GM18909 (cell line): ENCODE results near the gene UBAC2.
"Not testable (repeated sequence)": the region's sequence is repeated elsewhere in the genome, so short reads cannot be mapped to it uniquely, and the experiment has no call there.

Experiments used
- ATAC-seq: cut with Tn5 transposase; IDR thresholded peaks from one replicate; pipeline ENCODE4 v1.9.1; 2021; ENCODE audit warnings: mild to moderate bottlenecking; ENCODE audit not compliant: unreplicated experiment, poor library complexity

The UBAC2 gene

DNA sequence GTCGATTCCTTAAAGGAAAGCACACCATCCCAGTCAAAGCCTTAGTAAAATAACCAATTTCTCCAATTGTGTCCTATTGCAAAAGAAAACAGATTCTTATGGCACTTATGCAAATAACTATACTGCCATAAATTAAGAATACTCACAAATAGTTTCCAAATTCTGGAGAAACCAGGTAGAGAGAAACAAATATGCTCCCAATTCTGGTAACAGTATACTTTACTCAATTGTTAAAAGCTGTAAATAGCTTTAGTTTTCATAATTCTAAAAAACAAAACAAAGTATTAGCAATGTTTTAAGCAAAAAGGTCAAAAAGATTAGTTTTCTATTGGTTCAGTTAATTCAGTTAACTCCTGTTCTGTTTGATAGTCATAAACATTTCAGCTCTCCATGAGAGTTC, 18.2 kb upstream of the UBAC2 start:
- ATAC-seq, result no peak

DNA sequence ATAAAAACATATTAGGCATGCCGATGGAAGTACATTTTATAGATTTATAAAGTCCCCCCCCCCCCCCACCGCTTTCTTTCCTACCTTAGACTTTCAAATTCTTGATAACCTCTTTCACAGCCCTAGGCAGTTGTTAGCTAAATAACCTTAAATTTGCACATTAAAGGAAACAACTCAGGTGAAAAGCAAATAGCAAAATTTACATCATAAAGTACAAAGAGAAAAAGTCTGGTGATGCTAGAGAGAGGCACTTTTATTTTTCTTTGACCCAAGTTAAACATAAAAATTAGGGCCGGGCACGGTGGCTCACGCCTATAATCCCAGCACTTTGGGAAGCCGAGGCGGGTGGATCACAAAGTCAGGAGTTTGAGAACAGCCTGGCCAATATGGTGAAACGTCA, 15.0 kb upstream of the UBAC2 start:
- no peak for ATAC-seq

DNA sequence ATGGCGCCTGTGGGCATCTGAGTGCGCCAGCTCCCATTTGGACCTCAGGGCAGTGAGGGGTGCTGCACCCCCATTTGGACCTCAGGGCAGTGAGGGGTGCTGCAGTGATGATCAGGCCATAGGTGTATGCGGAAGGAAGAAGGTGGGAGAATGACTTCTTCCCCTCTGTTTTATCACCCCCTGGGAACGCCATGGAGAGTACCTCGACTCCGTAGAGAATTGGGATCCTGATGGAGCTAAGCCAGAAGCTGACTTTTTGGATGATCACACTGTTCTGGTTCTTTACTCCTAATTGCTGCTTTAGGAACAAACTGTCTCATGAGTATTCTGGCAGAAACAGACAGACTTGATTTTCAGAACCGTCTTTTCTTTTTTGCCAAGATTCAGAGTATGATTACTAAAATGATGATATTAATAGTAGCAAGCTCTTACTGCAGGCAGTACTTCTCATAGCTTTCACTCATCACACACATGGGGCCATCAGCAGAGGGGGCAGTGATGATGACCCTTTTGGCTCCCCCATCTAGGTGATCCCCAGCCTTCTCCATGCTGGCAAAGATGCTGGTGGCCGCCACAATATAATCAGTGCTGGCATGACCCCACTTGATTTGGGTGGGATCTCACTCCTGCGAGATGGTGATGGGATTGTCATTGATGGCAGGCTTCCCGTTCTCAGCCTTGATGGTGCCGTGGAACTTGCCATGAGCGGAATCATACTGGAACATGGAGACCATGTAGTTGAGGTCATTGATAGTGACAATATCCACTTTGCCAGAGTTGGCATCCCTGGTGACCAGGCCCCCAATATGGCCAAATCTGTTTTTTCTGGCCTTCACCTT, 10.3 kb upstream of the UBAC2 start:
- no peak for ATAC-seq

DNA sequence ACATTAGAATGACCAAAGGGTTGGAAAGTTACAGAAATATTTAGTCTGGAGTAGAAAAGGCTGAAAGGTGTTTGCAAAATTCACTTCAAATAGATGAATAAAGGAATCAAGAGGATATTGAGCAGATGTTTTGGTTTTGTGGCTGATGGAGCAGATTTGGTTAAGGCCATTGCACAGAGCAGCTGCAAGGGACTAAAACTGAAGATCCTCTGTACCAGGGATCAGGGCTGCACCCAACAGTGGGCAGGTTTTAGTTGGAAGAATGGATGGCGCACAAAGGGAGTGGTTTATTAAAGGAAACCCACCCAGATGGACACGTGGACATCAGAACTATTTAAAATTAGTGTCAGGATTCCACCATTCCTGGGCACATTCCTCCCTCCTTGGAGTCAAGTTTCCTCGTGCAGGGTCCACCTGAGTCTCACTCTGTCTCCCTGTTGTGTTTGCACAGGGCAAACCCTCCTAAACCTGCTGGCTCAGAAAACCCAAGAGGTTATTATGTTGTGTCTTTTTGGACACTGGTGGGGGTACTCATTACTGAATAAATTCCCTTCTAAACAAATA, 9.2 kb upstream of the UBAC2 start:
- no peak for ATAC-seq

DNA sequence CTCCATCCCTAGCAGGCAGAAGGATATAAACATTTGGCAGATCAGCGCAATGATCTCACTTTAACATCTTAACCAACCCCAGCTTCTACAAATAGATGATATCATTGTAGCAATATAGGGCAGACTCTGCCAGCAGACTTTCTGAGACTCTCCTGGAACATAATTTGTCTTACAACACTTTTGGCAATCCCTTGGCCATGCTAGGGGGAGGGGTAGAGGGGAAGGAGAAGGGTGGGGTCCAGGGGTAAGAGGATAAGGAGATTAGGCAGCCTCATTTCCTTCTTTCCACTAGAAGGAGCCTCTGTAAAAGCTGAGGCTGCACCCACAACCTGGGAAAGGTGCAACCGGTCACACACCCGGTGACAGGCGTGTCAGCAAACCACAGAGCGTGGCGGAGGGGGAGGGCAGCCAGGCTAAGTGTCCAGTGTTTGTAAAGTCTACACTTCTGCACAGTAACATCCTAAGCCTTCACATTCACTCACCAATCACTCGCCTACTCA, 8.7 kb upstream of the UBAC2 start:
- no peak for ATAC-seq

DNA sequence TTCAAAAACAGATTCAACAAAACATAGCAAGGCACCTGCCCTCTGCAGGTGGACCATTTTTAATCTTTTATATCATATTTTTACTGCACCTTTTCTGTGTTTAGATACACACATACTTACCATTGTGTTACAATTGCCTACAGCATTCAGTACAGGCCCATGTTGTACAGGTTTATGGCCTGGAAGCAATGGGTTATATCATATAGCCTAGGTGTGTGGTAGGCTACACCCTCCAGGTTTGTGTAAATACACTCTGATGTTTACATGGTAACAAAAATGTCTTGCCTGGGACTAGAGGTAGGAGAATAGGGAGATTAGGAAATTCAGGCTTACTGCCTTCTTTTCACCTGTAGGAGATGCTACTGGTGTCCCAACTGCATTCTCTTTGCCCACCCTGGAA, 8.2 kb upstream of the UBAC2 start:
- no peak for ATAC-seq

DNA sequence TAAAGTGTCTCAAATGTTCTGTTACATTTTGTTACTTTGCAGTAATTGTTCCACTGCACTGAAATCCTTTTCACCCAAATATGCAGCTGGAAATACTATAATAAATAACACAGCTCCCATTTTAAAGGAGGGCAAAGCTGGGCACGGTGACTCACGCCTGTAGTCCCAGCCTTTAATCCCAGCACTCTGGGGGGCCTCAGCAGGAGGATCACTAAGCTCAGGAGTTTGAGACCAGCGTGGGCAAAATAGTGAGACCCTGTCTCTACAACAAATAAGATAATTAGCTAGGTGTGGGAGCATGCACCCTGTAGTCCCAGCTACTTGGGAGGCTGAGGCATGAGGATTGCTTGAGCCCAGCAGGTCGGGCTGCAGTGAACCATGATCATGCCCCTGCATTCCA, 7.5 kb upstream of the UBAC2 start:
- no peak for ATAC-seq

DNA sequence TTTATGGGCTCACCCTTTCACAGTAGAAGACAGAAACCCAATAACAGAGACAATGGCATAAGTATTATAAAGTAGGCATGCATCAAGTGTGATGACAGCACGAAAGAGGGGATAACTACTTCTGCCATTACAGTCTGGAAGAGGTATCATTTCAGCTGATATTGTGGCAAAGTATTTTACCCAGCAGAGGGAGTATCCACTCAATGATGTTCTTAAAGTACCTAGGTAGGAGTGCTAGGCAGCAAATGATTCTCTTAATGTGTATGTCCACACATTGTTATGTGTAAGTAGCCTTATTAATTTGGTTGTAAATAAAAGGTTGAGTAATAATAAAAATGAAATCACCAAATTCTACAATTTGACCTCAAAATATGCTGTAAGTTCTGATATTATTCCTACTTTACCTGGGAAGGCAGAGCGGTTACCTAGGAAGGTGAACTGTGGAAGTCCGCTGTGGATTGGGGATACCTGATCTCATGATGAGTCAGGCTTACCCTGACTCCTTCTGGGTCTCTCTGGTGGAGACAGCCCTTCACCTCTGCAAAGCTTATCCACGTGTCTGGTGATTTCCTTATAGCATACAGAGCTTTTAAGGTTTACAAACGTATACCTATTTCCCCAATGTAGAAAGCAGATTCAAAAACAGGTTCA, 4.1 kb upstream of the UBAC2 start:
- ATAC-seq, result no peak

DNA sequence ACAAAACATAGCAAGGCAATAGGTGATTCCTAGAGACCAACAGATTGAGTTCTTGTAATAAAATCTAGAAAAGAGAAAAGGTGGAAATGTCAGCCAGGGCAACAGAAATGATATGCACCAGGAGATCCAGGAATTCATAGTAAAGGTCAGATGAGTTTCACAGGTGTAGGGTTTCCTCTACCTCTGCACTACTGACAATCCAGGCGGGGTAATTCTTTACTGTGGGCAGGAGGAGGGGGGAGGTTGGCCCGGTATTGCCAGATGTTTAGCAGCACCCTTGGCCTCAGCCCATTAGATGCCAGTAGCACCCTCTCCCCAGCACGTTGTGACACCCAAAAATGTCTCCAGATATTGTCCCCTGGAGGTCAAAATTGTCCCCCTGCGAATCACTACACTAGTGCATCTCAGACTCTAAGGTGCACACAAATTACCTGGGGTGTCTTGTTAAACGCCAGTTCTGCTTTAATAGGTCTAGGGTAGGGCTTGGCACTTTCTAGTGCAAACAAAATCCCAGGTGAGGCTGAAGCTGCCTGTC, 3.5 kb upstream of the UBAC2 start:
- no peak for ATAC-seq

DNA sequence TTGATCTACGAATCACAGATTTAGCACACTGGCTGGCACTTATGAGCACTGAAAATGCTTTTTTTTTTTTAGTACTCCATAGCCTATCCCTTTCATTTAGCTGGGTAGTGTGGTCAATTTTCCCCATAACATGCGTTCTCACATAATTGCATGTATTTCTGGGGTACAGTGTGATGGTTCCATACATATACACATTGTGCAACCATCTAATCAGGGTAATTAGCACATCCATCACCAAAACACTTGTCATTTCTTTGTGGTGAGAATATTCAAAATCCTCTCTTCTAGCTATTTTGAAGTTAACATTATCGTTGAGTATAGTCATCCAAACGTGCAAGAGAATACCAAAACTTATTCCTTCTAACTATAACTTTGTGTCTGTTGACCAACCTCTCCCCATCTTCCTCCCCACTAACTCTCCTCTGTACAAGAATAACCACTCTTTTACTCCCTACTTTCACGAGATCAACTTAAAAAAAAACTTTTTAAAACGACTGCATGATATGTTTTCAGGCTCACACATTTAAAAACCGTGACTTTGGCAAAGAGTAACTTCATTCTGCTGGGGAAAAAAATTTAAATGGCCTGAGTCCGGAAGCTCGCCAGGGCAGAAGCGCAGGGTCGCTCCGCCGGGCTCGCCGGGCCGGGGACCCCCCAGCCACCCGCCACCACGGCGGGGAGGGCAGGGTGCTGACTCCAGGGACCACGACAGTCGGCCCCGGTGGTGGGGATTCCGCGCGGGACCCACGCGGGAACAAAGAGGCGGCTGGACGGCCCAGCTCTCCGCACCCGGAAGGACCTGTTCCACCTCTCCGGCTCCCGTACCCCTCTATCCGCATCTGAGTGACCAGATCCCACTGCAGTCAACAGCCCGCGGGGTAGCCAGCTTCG, 868 bp upstream of the UBAC2 start:
- ATAC-seq, result peak; percentile 0

DNA sequence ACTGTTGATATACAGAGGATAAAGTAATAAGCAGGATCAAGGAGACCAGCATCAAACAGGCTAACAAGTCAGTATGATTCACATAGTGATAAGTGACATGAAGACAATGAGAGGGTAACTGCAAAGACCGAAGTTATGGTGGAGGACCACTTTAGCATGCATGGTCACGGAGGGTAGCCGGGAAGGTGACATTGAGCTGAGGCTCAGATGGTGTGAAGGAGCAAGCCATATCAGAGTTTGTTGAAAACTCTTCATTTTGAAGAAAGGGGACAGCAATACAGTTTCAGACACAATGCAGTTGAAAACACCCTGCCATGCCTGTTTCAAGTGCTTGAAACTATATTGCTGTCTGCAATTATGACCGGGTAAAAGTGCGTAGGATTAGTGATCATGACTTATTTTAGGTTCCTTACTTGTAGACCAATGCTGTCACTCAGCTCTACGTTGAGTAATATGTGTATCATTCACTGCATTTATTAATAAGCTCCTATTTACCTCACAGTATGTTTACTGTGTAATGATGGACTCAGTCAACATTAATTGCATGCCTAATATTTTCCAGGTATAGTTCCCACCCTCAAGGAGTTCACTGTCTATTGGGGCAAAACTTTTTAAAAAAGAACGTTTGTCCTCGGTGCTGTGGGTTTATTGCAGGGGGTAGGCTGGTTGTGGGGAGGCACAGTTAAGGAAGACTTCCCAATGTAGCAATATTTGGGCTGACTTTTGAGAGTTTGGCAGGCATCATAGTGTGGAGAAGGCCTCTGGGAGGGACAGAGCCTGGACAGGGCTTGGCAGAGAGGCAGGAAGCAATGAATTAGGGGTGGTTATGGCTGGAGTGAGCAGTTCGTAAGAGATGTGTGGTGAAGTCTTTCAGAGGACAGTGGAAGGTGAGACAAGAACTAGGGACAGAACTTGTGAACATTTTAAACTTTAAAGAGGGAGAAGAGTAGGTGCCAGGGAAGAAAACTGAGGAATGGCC, 3.2 kb downstream of the UBAC2 start:
- no peak for ATAC-seq

DNA sequence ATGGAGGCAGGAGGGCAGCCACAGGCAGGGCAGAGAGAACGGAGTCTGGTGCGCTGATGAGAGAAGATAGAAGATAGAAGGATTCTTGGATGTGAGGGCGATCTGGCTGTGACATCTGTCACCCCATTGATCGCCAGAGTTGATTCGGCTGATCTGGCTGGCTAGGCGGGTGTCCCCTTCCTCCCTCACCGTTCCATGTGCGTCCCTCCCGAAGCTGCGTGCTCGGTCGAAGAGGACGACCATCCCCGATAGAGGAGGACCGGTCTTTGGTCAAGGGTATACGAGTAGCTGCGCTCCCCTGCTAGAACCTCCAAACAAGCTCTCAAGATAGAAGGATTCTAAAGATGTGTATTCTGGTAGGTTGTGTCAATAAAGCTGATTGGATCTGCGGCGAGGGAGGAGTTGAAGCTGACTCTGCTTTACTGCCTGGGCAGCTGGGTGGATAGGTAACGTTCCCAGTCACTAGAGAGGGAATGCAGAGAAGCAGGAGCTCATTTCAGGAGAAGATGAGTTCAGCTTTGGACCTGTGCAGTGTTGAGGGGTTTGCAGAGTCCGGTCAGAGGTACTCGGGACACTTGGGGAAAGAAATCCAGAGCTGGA, 5.1 kb downstream of the UBAC2 start:
- ATAC-seq, result no peak

DNA sequence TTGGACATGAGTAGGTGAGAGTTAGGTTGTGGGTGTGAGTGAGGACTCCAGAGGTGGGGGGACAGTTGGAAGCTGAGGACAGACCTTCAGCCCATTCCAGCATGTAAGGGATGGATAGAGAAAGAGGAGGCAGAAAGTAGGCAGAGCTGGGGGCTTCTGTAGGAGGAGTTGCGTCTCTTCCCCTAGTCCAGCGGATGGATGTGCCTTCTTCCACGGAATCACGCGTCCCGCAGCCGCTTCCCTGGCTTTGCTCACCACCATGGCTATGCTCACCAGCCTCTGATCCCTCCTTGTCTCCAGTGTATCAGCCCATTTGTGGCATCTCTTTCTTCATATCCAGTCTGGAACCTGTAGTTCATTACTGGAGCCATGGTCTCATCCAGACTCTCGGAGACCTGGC, 5.6 kb downstream of the UBAC2 start:
- ATAC-seq, result no peak

DNA sequence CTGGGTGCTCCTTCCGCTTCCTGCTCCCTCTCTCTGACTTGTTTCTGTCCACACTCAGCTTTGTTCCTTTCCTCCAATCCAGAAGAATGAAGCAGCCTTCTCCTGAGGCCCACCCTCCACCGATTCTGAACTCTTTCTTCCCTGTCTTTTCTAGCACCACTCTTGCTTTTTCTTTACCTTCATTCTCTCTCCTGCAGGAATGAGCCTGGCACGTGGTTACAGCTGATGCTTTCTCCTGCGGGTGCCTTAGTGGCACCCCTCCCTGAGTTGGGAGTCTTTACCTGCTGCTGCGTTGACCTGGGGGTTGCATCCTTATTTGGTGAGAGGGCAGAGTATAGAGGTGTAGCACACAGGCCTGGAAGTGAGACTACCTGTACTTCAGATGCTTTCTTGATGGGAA, 6.2 kb downstream of the UBAC2 start:
- no peak for ATAC-seq

DNA sequence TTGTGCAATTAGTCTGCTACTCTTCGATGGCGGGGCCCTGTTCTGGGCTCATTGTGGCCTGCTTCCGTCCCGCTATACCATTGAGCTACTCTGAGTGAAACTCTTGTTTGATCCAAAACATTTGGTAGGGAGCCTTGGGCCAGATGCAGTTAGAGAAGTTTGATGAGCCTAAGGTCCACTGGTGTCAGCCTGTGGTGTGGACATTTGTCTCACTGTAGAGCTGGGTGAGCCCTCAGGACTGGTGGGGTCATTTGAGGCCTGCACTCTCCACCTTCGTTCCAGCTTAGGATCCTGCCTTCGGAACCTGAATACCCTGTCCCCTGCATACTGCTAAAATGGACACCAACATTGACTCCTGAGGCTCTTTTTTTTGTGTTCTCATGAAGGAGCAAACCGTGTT, 6.9 kb downstream of the UBAC2 start:
- no peak for ATAC-seq

DNA sequence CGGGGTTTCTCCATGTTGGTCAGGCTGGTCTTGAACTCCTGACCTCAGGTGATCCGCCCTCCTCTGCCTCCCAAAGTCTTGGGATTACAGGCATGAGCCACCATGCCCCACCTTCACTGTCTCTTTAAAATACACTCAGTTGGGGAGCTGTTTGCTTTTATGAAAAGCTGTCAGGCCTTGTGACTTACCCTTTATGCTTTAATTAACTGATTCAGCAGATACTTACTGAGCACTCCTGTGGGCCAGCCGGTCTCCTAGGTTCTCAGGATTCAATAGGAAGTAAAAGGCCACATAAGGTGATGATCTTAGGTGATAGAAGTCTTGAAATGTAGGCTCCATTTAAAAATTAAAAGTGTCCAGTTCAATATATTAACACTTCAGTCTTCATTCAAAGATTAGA, 7.5 kb downstream of the UBAC2 start:
- no peak for ATAC-seq

DNA sequence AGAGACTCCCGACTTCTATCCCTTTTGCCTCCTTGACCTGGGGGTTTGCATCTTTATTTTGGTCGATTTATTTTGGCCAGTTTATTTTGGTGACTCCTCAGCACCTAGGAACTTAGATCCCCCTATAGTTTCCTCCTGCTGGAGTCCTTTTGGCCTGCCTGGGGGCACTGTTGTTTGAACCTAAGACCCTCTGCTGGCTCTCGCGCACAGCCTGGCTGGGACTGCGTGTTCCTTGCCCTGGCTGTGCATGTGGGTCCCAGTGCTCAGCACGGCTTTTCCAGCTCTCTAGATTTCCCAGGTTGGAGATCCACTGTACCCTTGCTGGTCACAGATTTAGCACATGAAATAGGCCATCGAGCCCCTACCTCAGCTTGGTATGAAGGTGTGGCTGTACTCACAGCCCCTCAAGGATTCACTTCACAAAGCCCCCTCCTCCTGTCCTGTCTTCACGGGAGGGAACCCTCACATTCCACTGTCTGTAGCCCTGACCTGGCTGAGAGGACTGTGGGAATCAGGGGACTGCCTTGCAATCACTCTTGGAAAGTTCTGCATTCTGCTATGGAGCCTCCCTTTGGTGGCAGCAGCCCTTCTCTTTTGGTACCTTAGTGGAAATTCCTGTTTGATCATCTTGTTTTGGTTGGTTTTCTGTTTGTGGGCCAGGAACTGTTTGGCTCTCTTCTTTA, 8.3 kb downstream of the UBAC2 start:
- no peak for ATAC-seq

DNA sequence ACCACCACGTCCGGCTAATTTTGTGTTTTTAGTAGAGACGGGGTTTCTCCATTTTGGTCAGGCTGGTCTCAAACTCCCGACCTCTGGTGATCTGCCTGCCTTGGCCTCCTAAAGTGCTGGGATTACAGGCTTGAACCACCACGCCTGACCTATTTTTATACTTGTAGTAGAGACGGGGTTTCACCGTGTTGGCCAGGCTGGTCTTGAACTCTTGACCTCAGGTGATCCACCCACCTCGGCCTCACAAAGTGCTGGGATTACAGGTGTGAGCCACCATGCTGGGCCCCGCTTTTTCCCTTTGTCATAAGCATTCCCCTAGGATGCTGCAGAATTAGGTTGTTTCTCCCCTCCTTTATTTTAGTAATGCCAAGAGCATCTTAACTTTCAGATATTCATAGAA, 10.0 kb downstream of the UBAC2 start:
- not testable (repeated sequence) for ATAC-seq
